GM21526 (cell line): Measurements from ENCODE around the gene POLR2J.
A peak's percentile ranks its signal among the peaks of the same experiment; 100 is the strongest.

Source experiments
- ATAC-seq: cut with Tn5 transposase; IDR thresholded peaks from one replicate; pipeline ENCODE4 v1.9.1; 2021; ENCODE audit warnings: moderate library complexity; ENCODE audit not compliant: unreplicated experiment, low FRiP score

Gene POLR2J

GRCh38 chr7:102444961-102445673 lies 33.6 kb downstream of the POLR2J start:
- peak; percentile 30 for ATAC-seq

- no peak for ATAC-seq
These were observed 38.5 kb downstream of the POLR2J start for GRCh38 chr7:102439963-102440795.

GRCh38 chr7:102436118-102436517 lies 42.6 kb downstream of the POLR2J start:
- ATAC-seq = no peak

GRCh38 chr7:102434039-102434486 lies 44.7 kb downstream of the POLR2J start:
- no peak for ATAC-seq

DNA sequence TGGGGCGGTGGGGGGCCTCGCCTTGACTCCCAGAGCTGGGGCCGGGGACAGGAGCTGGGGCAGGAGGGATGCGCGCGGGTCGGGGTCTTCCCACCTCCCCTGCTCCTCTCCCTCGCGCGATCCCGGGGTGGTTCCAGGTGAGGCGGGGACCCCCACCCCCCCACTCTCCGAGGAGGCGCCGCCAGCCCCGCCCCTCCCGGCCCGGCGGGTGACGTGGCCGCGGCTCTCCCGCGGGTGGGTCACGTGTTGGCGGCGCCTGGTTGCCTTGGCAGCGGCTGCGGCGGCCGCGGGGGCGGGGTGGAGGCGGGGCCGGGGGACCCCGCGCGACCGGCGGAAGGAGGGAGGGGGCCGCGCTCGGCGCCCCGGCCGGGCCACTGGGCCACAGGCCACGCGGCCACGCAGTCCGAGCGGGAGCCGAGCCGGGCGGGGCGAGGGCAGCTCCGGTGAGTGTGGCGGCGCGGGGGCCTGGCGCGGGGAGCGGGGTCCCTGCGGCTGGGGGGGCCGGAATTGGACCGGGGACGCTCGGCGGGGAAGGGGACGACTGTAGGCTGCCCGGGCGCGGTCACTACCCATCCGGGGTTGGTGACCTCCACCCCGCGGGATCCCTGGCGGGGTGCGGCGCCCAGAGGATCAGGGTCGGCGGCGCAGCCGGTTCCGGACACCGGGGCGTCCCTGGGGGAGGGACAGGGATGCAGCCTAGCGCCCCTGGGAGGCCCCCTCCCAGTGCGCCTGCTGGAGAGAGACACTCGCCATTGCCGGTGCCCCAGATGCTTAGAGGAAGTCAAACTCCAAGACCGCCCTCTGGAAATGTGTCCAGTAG lies 45.3 kb downstream of the POLR2J start, which contains the start of gene ORAI2:
TSS of gene ORAI2 (plus strand) at position 357 of the 820 bp plus-strand sequence. CDS start 5,382 bp downstream, outside the sequence.
- peak; percentile 50 for ATAC-seq

- ATAC-seq = peak; percentile 18
These were observed 46.1 kb downstream of the POLR2J start for GRCh38 chr7:102432442-102433218.

- ATAC-seq = no peak
These were observed 47.0 kb downstream of the POLR2J start for GRCh38 chr7:102431617-102432298.

DNA sequence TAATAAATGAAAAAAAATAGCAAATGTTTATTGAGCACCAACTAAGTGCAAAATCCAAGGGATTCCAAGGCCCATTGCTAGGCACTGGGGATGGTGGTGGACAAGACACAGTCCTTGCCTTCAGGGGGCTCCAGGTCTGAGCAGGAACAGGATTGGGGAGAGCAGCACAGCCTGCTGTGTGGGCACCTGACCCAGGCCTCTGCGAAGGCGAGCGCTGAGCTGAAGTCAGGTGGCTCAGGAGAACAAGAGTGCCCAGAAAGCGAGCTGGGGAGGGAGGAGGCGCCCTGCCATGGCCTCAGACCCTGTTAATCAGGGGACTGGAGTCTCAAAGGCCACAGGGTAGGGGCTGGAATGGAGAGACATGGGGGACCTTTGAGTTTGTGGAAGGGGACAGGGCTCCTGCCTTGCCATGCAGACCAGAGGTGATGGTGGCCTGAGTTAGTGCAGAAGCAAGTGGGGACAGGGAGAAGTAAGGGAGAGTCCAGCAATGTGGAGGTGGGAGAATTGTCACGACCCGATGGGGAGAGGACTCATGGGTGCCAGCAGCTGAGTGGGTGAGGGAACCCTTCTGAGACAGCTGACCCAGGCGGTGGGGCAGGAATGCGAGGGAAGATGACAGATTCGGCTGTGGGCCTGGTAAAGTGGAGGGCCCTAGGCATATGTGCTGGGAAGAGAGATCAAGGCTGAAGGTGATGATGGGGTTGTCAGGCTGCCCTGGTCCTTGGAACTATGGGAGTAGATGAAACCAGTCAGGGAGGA lies 49.4 kb downstream of the POLR2J start:
- no peak for ATAC-seq

GRCh38 chr7:102427019-102427405 lies 51.7 kb downstream of the POLR2J start:
- ATAC-seq = no peak

- ATAC-seq = peak; percentile 42
These were observed 52.3 kb downstream of the POLR2J start for GRCh38 chr7:102426268-102427018.

- ATAC-seq = peak; percentile 56
These were observed 53.0 kb downstream of the POLR2J start for GRCh38 chr7:102425639-102426267.

GRCh38 chr7:102424787-102425218 lies 53.9 kb downstream of the POLR2J start:
- ATAC-seq = no peak

DNA sequence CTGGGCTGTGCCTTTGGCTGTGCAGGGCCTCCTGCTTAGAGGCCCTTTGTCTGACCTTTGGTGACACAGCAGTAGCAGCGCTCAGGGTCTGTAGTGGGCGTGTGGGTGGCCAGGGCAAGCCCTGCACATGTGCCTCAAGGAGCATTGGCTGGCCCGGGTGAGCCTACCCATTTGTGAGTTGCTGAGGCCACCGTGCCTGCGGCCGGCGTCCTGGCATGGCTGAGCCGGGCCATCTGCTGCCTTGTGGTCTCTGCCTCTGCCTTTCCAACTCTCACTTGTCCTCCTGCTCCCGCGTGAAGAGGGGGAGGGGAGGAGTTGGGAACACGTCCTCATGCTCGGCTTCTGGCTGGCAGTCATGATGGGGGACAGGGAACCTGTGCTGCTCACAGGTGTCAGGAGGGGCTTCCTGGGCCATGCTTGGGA lies 54.6 kb downstream of the POLR2J start:
- no peak for ATAC-seq
